Osteoblast (primary cell): ENCODE measurements around the gene ASF1A. TPM values are rescaled to one million over a fixed set of nuclear protein-coding genes. Genes with fewer than 3 reads are reported as not detected.

Experiments used
- DNase-seq: peaks from one replicate; pipeline ENCODE4 v3.0.0; 2011; ENCODE audit warnings: low spot score, mixed read lengths; ENCODE audit not compliant: insufficient read length; ENCODE audit errors: missing footprints
- H2AFZ ChIP-seq: 2 replicates; pipeline ENCODE4 v1.6.0; 2011; ENCODE audit warnings: mild to moderate bottlenecking, low read length
- H3K27ac ChIP-seq: 2 replicates; pipeline ENCODE4 v1.5.1; 2011; ENCODE audit warnings: mild to moderate bottlenecking, low read depth, low read length, moderate library complexity
- H3K27me3 ChIP-seq: 2 replicates; pipeline ENCODE4 v1.6.0; 2012; ENCODE audit warnings: mild to moderate bottlenecking, control low read depth, inconsistent platforms, low read length, moderate library complexity; ENCODE audit not compliant: insufficient read depth
- H3K36me3 ChIP-seq: 2 replicates; pipeline ENCODE4 v1.5.1; 2011; ENCODE audit warnings: mild to moderate bottlenecking, low read length, control low read depth, moderate library complexity; ENCODE audit not compliant: insufficient read depth
- H3K4me1 ChIP-seq: 2 replicates; pipeline ENCODE4 v1.5.1; 2011; ENCODE audit warnings: mild to moderate bottlenecking, low read length, control low read depth, moderate library complexity; ENCODE audit not compliant: insufficient read depth
- H3K4me2 ChIP-seq: 2 replicates; pipeline ENCODE4 v1.6.0; 2011; ENCODE audit warnings: mild to moderate bottlenecking, low read length; ENCODE audit not compliant: insufficient read depth
- H3K4me3 ChIP-seq: fragments of 200-600 bp; sonication (generic); 3 replicates; pipeline ENCODE4 v1.5.1; 2012; ENCODE audit warnings: mild to moderate bottlenecking, low read length, inconsistent platforms; ENCODE audit not compliant: insufficient read depth
- H3K79me2 ChIP-seq: 2 replicates; pipeline ENCODE4 v1.6.0; 2012; ENCODE audit warnings: mild to moderate bottlenecking, low read length, control low read depth, inconsistent platforms; ENCODE audit not compliant: insufficient read depth
- H3K9me3 ChIP-seq: 2 replicates; pipeline ENCODE4 v1.5.1; 2011; ENCODE audit warnings: low read depth, low read length, control low read depth
- H4K20me1 ChIP-seq: 2 replicates; pipeline ENCODE4 v1.6.0; 2012; ENCODE audit warnings: mild to moderate bottlenecking, low read length, control low read depth; ENCODE audit not compliant: insufficient read depth
- CTCF ChIP-seq: IDR thresholded peaks from 2 replicates; pipeline ENCODE4 v1.5.1; 2011; ENCODE audit warnings: mild to moderate bottlenecking, low read depth, low read length, moderate library complexity; ENCODE audit errors: extremely low read depth
- total RNA-seq: library from RNA; depleted of rRNA; stranded (reverse); fragments of >200 nt; gene quantifications from 2 replicates; pipeline ENCODE4 v1.2.3, GENCODE V29; 2012

The ASF1A gene
- total RNA-seq, 1 donor, result 15.2 TPM

GRCh38 chr6:118859517-118860064, 34.4 kb upstream of the ASF1A start:
- no peak overlapping the region for H2AFZ ChIP-seq
- H3K79me2 ChIP-seq, result peaks cover 46% of the 10 kb centered on the region
- no peak for TF ChIP-seq CTCF
- no peaks in the 10 kb centered on the region for H4K20me1 ChIP-seq
- no peak overlapping the region for H3K4me2 ChIP-seq
- H3K27me3 ChIP-seq, result no peaks in the 10 kb centered on the region
- H3K36me3 ChIP-seq, result no peaks in the 10 kb centered on the region
- H3K9me3 ChIP-seq, result no peaks in the 10 kb centered on the region
- peaks cover 4% of the 10 kb centered on the region for H3K4me1 ChIP-seq
- no peak overlapping the region for H3K4me3 ChIP-seq
- no peak for DNase-seq
- H3K27ac ChIP-seq, result no peak overlapping the region

GRCh38 chr6:118860363-118860762, 33.6 kb upstream of the ASF1A start:
- Histone ChIP-seq H3K79me2 (peaks cover 53% of the 10 kb centered on the region), H3K4me2 (no peak overlapping the region), H2AFZ (no peak overlapping the region), H3K4me3 (no peak overlapping the region), H3K36me3 (no peaks in the 10 kb centered on the region), H3K27me3 (no peaks in the 10 kb centered on the region), H3K9me3 (no peaks in the 10 kb centered on the region), H3K27ac (no peak overlapping the region), H3K4me1 (peaks cover 9% of the 10 kb centered on the region), H4K20me1 (no peaks in the 10 kb centered on the region)
- no peak for DNase-seq
- no peak for TF ChIP-seq CTCF

GRCh38 chr6:118860880-118861279, 33.1 kb upstream of the ASF1A start:
- Histone ChIP-seq H3K27ac (no peak overlapping the region), H3K27me3 (no peaks in the 10 kb centered on the region), H3K9me3 (no peaks in the 10 kb centered on the region), H2AFZ (no peak overlapping the region), H3K4me2 (no peak overlapping the region), H4K20me1 (no peaks in the 10 kb centered on the region), H3K4me3 (no peak overlapping the region), H3K79me2 (peaks cover 57% of the 10 kb centered on the region), H3K4me1 (peaks cover 9% of the 10 kb centered on the region), H3K36me3 (no peaks in the 10 kb centered on the region)
- TF ChIP-seq CTCF, result no peak
- no peak for DNase-seq

GRCh38 chr6:118862443-118862842, 31.5 kb upstream of the ASF1A start:
- Histone ChIP-seq H3K79me2 (peaks cover 66% of the 10 kb centered on the region), H3K27me3 (no peaks in the 10 kb centered on the region), H3K4me1 (peaks cover 9% of the 10 kb centered on the region), H3K4me3 (no peak overlapping the region), H3K9me3 (no peaks in the 10 kb centered on the region), H4K20me1 (no peaks in the 10 kb centered on the region), H2AFZ (no peak overlapping the region), H3K27ac (no peak overlapping the region), H3K36me3 (no peaks in the 10 kb centered on the region), H3K4me2 (no peak overlapping the region)
- no peak for DNase-seq
- TF ChIP-seq CTCF, result no peak
